K562 (cell line): ENCODE measurements around the gene YBEY. TPM values are rescaled to one million over a fixed set of nuclear protein-coding genes. Genes with fewer than 3 reads are reported as not detected.
A peak's percentile ranks its signal among the peaks of the same experiment; 100 is the strongest.

Experiments
- DACH1 ChIP-seq: fragments of 450-650 bp; IDR thresholded peaks from 2 replicates; pipeline ENCODE4 v1.6.1; 2018; ENCODE audit not compliant: partially characterized antibody
- EGR1 ChIP-seq: fragments of 450-650 bp; conservative IDR thresholded peaks from 2 replicates; pipeline ENCODE4 v1.6.1; 2017; ENCODE audit warnings: mild to moderate bottlenecking
- EP400 ChIP-seq: fragments of 450-650 bp; IDR thresholded peaks from 2 replicates; pipeline ENCODE4 v1.6.1; 2017; ENCODE audit warnings: antibody characterized with exemption, mild to moderate bottlenecking, moderate library complexity
- FOXP1 ChIP-seq: sonication (generic); formaldehyde crosslinking; IDR thresholded peaks from 2 replicates; pipeline ENCODE4 v1.8.0; 2022; ENCODE audit warnings: mild to moderate bottlenecking, missing genetic modification reagents
- NFE2L1 ChIP-seq: fragments of 450-650 bp; IDR thresholded peaks from 2 replicates; pipeline ENCODE4 v1.6.1; 2016; ENCODE audit warnings: missing genetic modification characterization, low read depth, mild to moderate bottlenecking, missing compliant biosample characterization, moderate library complexity, borderline replicate concordance
- POLR2G ChIP-seq: fragments of 200-400 bp; formaldehyde crosslinking; IDR thresholded peaks from 2 replicates; pipeline ENCODE4 v1.6.1; 2017; ENCODE audit warnings: low read depth, mild to moderate bottlenecking, antibody characterized with exemption, low read length, moderate library complexity
- RBFOX2 ChIP-seq: fragments of 200-400 bp; formaldehyde crosslinking; IDR thresholded peaks from 2 replicates; pipeline ENCODE4 v1.6.1; 2017; ENCODE audit warnings: low read depth, mild to moderate bottlenecking, low read length, moderate library complexity
- RBM15 ChIP-seq: fragments of 200-400 bp; formaldehyde crosslinking; IDR thresholded peaks from 2 replicates; pipeline ENCODE4 v1.6.1; 2018; ENCODE audit warnings: mild to moderate bottlenecking, low read length, moderate library complexity; ENCODE audit not compliant: insufficient read depth
- STAT5B ChIP-seq: fragments of 250-450 bp; sonication (Bioruptor Pico); IDR thresholded peaks from 2 replicates; pipeline ENCODE4 v1.8.0; 2021; ENCODE audit warnings: mild to moderate bottlenecking, inconsistent platforms
- ZNF384 ChIP-seq: IDR thresholded peaks from 2 replicates; pipeline ENCODE4 v1.6.1; 2012; ENCODE audit warnings: low read depth, low read length, improper control_type of control experiment
- polyA plus RNA-seq, 8 experiments: library from polyadenylated mRNA; depleted of rRNA in 4 of 8; stranded (reverse) in 5 of 8; unstranded in 3 of 8; fragments of >200 nt; fragmentation: Nextera tagmentation in 2 of 8; fragmentation: Illumina TruSeq in 1 of 8; extraction: Ambion mirVana in 2 of 8; extraction: Trizol in 1 of 8; gene quantifications; 2 replicates each; pipeline versions ENCODE4 v1.2.1 to v1.2.3, GENCODE V29; 2011 to 2014; ENCODE audit warnings: inconsistent platforms in 1 of 8, missing spikeins in 1 of 8
- total RNA-seq, 7 experiments: library from RNA; depleted of rRNA in 6 of 7; stranded (reverse); fragments of >200 nt in 6 of 7; fragmentation: Illumina TruSeq in 2 of 7; extraction: Trizol in 2 of 7; gene quantifications; 2 replicates each; pipeline versions ENCODE4 v1.2.1 to v1.2.3, GENCODE V29; 2011 to 2021; ENCODE audit warnings: low replicate concordance in 1 of 7
- TF ChIP-seq, protein P1 (sequence below): sonication (generic); formaldehyde crosslinking; IDR thresholded peaks from 2 replicates; pipeline ENCODE4 v1.8.1; 2023; ENCODE audit warnings: mild to moderate bottlenecking, missing genetic modification reagents
- TF ChIP-seq, protein P2 (sequence below), 2 experiments: fragments of 450-650 bp; conservative IDR thresholded peaks; 2 replicates each; pipeline ENCODE4 v1.6.1; 2017; ENCODE audit warnings: mild to moderate bottlenecking in 2 of 2, moderate library complexity in 2 of 2
- TF ChIP-seq, protein P3 (sequence below), 2 experiments: IDR thresholded peaks; 2 replicates each; pipeline ENCODE4 v1.6.1; 2011; ENCODE audit warnings: borderline replicate concordance in 1 of 2, control low read depth in 1 of 2, low read depth in 1 of 2, low read length in 1 of 2, mild to moderate bottlenecking in 1 of 2, mixed read lengths in 1 of 2, moderate library complexity in 1 of 2; ENCODE audit not compliant: insufficient read depth in 1 of 2, insufficient read length in 1 of 2, poor library complexity in 1 of 2, severe bottlenecking in 1 of 2; ENCODE audit errors: extremely low read depth in 1 of 2
- TF ChIP-seq, protein P4 (sequence below): fragments of 250-450 bp; sonication (Bioruptor Pico); IDR thresholded peaks from 2 replicates; pipeline ENCODE4 v1.5.0; 2020; ENCODE audit warnings: mild to moderate bottlenecking
- TF ChIP-seq, protein P5 (sequence below): sonication (generic); formaldehyde crosslinking; IDR thresholded peaks from 2 replicates; pipeline ENCODE4 v1.5.0; 2020; ENCODE audit warnings: missing genetic modification reagents
- TF ChIP-seq, protein P6 (sequence below), 3 experiments: fragments of 200-800 bp in 1 of 3; sonication (Bioruptor generic) in 1 of 3; sonication (generic) in 1 of 3; formaldehyde crosslinking in 1 of 3; IDR thresholded peaks; 2 replicates each; pipeline versions ENCODE4 v1.6.1 to v1.8.0; 2016 to 2022; ENCODE audit warnings: mild to moderate bottlenecking in 2 of 3, missing compliant biosample characterization in 2 of 3, missing genetic modification characterization in 2 of 3, missing genetic modification reagents in 1 of 3

YBEY gene
- total and polyA plus RNA-seq, 9 of the 15 experiments (the other 6 are each of a cell fraction or from before 2014, with no cell fraction given), result 6.4 to 28.0 (median 12.4) TPM

DNA sequence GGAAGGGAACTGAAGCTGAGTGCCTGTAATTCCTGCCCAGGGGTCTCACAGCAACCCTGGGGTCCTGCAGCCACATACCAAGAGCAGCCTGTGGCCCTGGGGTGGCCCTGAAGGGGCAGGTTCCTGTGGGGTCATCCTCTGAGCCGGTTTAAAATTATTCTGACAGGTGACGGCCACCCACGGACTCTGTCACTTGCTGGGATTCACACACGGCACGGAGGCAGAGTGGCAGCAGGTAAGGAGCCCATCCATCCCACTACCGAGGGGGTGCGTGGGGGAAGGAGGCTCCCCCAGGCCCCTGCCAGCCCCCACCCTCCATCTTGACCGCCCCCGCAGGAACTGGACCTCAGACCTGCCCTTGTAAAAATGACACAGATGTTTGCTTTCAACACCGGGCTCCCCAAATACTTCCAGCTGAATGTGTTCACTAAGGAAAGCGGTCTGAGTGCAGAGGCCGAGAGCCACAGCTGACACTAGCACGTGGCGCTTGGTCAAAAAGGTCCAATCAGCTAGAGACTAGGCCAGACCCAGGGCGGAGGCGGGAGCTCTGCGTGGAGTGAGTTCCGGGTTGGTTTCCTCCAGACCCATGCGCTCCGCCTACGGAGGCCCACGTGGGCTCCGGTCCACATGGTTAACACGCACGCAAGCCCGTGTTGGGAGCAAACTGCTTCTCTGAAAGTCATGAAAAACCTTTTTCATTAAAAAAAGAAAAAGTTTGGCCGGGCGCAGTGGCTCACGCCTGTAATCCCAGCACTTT, 10.0 kb downstream of the YBEY start (continued):
- TF ChIP-seq, protein P1, sequence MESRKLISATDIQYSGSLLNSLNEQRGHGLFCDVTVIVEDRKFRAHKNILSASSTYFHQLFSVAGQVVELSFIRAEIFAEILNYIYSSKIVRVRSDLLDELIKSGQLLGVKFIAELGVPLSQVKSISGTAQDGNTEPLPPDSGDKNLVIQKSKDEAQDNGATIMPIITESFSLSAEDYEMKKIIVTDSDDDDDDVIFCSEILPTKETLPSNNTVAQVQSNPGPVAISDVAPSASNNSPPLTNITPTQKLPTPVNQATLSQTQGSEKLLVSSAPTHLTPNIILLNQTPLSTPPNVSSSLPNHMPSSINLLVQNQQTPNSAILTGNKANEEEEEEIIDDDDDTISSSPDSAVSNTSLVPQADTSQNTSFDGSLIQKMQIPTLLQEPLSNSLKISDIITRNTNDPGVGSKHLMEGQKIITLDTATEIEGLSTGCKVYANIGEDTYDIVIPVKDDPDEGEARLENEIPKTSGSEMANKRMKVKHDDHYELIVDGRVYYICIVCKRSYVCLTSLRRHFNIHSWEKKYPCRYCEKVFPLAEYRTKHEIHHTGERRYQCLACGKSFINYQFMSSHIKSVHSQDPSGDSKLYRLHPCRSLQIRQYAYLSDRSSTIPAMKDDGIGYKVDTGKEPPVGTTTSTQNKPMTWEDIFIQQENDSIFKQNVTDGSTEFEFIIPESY, result peak; percentile 67; the same call in 1 of the 2 replicates
- TF ChIP-seq, protein P2, sequence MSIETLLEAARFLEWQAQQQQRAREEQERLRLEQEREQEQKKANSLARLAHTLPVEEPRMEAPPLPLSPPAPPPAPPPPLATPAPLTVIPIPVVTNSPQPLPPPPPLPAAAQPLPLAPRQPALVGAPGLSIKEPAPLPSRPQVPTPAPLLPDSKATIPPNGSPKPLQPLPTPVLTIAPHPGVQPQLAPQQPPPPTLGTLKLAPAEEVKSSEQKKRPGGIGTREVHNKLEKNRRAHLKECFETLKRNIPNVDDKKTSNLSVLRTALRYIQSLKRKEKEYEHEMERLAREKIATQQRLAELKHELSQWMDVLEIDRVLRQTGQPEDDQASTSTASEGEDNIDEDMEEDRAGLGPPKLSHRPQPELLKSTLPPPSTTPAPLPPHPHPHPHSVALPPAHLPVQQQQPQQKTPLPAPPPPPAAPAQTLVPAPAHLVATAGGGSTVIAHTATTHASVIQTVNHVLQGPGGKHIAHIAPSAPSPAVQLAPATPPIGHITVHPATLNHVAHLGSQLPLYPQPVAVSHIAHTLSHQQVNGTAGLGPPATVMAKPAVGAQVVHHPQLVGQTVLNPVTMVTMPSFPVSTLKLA (conservative IDR thresholded peaks at IDR 0.05), result peak; percentile 80 to 83
- TF ChIP-seq RBFOX2, result no peak
- TF ChIP-seq, protein P3, sequence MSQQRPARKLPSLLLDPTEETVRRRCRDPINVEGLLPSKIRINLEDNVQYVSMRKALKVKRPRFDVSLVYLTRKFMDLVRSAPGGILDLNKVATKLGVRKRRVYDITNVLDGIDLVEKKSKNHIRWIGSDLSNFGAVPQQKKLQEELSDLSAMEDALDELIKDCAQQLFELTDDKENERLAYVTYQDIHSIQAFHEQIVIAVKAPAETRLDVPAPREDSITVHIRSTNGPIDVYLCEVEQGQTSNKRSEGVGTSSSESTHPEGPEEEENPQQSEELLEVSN (IDR thresholded peaks at IDR 0.05; ENCODE audit: borderline replicate concordance in 1 of 2, extremely low read depth in 1 of 2, insufficient read depth in 1 of 2, insufficient read length in 1 of 2, low read depth in 1 of 2, low read length in 1 of 2, poor library complexity in 1 of 2, severe bottlenecking in 1 of 2), result peak; percentile 38 to 85
- TF ChIP-seq DACH1, result peak; percentile 12
- TF ChIP-seq STAT5B (CRISPR knock-in tag), result no peak
- TF ChIP-seq, protein P4, sequence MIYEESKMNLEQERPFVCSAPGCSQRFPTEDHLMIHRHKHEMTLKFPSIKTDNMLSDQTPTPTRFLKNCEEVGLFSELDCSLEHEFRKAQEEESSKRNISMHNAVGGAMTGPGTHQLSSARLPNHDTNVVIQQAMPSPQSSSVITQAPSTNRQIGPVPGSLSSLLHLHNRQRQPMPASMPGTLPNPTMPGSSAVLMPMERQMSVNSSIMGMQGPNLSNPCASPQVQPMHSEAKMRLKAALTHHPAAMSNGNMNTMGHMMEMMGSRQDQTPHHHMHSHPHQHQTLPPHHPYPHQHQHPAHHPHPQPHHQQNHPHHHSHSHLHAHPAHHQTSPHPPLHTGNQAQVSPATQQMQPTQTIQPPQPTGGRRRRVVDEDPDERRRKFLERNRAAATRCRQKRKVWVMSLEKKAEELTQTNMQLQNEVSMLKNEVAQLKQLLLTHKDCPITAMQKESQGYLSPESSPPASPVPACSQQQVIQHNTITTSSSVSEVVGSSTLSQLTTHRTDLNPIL (CRISPR knock-in tag), result no peak
- TF ChIP-seq EP400, result peak; percentile 58; the same call in 1 of the 2 replicates
- TF ChIP-seq, protein P5, sequence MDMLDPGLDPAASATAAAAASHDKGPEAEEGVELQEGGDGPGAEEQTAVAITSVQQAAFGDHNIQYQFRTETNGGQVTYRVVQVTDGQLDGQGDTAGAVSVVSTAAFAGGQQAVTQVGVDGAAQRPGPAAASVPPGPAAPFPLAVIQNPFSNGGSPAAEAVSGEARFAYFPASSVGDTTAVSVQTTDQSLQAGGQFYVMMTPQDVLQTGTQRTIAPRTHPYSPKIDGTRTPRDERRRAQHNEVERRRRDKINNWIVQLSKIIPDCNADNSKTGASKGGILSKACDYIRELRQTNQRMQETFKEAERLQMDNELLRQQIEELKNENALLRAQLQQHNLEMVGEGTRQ (CRISPR knock-in tag), result peak; percentile 48
- no peak for TF ChIP-seq NFE2L1 (tag)
- TF ChIP-seq, protein P6, sequence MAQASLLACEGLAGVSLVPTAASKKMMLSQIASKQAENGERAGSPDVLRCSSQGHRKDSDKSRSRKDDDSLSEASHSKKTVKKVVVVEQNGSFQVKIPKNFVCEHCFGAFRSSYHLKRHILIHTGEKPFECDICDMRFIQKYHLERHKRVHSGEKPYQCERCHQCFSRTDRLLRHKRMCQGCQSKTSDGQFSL (CRISPR knock-in tag; IDR thresholded peaks at IDR 0.05), result no peak
- TF ChIP-seq, protein P6 (tag; IDR thresholded peaks at IDR 0.05), result no peak
- no peak for TF ChIP-seq ZNF384
- peak; percentile 55; the same call in 1 of the 2 replicates for TF ChIP-seq POLR2G
- peak; percentile 74; the same call in 1 of the 2 replicates for TF ChIP-seq EGR1
- no peak for TF ChIP-seq RBM15
- TF ChIP-seq FOXP1 (CRISPR knock-in tag), result 0 out of 2 replicates have a peak, but pooled peaks have one; percentile 39
